CD4-positive, alpha-beta T cell (primary cell): Measurements from ENCODE around the gene TSSK2. TPM values are rescaled to one million over a fixed set of nuclear protein-coding genes. Genes with fewer than 3 reads are reported as not detected.

ENCODE experiments used
- ATAC-seq: fragments of 200-7000 bp; cut with Tn5 transposase; one replicate; pipeline ENCODE4 v1.10.0; 2022; ENCODE audit warnings: mild to moderate bottlenecking; ENCODE audit not compliant: poor library complexity
- CTCF ChIA-PET: fragments of 350-600 bp; sonication (Branson Sonifier 250); formaldehyde crosslinking; loops from one replicate; lab custom pipeline; 2021; ENCODE audit warnings: antibody characterized with exemption, inconsistent platforms; lab: Charles Lee
- POLR2A ChIA-PET: fragments of 350-600 bp; sonication (Branson Sonifier 250); formaldehyde crosslinking; loops from one replicate; lab custom pipeline; 2021; ENCODE audit warnings: antibody characterized with exemption, inconsistent platforms; lab: Charles Lee
- DNase-seq, 14 experiments: peaks; one replicate each; pipeline ENCODE4 v3.0.0-alpha.2; 2013 to 2020; ENCODE audit warnings: mixed read lengths in 2 of 14
- H3K27ac ChIP-seq, 2 donors: one replicate each; pipeline versions ENCODE4 v1.5.1 to v1.7.0; 2013; ENCODE audit warnings: low read length in 2 of 2, low read depth in 1 of 2, mild to moderate bottlenecking in 1 of 2
- H3K27me3 ChIP-seq, 2 experiments: 1 replicate in 1 of 2; 2 replicates in 1 of 2; pipeline versions ENCODE4 v1.6.1 to v1.7.0; 2013; ENCODE audit warnings: low read length in 2 of 2, control low read depth in 1 of 2, mild to moderate bottlenecking in 1 of 2, moderate library complexity in 1 of 2; ENCODE audit not compliant: insufficient read depth in 2 of 2, control insufficient read depth in 1 of 2
- H3K36me3 ChIP-seq: one replicate; pipeline ENCODE4 v1.6.1; 2013; ENCODE audit warnings: low read length, control low read depth; ENCODE audit not compliant: insufficient read depth
- H3K4me1 ChIP-seq: one replicate; pipeline ENCODE4 v1.6.1; 2013; ENCODE audit warnings: low read length, control low read depth; ENCODE audit not compliant: insufficient read depth
- H3K4me3 ChIP-seq: one replicate; pipeline ENCODE4 v1.5.1; 2013; ENCODE audit warnings: mild to moderate bottlenecking, low read length, moderate library complexity
- H3K9me3 ChIP-seq, 2 experiments: 1 replicate in 1 of 2; 2 replicates in 1 of 2; pipeline versions ENCODE4 v1.6.1 to v1.7.0; 2013; ENCODE audit warnings: low read length in 2 of 2, mild to moderate bottlenecking in 2 of 2, control low read depth in 1 of 2, moderate library complexity in 1 of 2; ENCODE audit not compliant: control insufficient read depth in 1 of 2, insufficient read depth in 1 of 2
- H3K27ac Mint-ChIP-seq: one replicate; pipeline ENCODE4 v1.8.0; 2020; ENCODE audit warnings: mixed read lengths
- H3K27me3 Mint-ChIP-seq: one replicate; pipeline ENCODE4 v1.8.0; 2021; ENCODE audit warnings: mixed read lengths
- H3K36me3 Mint-ChIP-seq: one replicate; pipeline ENCODE4 v1.8.0; 2021; ENCODE audit warnings: low read depth, mixed read lengths
- H3K4me1 Mint-ChIP-seq: one replicate; pipeline ENCODE4 v1.8.0; 2021; ENCODE audit warnings: low read depth, mixed read lengths
- H3K4me3 Mint-ChIP-seq: one replicate; pipeline ENCODE4 v1.8.0; 2020; ENCODE audit warnings: mild to moderate bottlenecking, mixed read lengths
- H3K9me3 Mint-ChIP-seq: one replicate; pipeline ENCODE4 v1.8.0; 2020; ENCODE audit warnings: mixed read lengths
- intact Hi-C, 2 experiments: fragments of 100-400 bp; cut with DNase I in 1 of 2; cut with micrococcal nuclease in 1 of 2; formaldehyde crosslinking; loops; one replicate each; pipeline versions ENCODE4 v1.15.1 to v1.9.0; 2023 to 2025; cut with DNase I, micrococcal nuclease
- total RNA-seq, 174 experiments: library from RNA in 2 of 174; stranded (reverse) in 2 of 174; gene quantifications; one replicate each; pipeline ENCODE4 v1.2.3 and lab custom pipeline; 2021 to 2026
- TF ChIP-seq, protein P1 (sequence below): fragments of 200-600 bp; IDR thresholded peaks from one replicate; pipeline ENCODE4 v1.8.0; 2022; ENCODE audit warnings: antibody characterized with exemption, mild to moderate bottlenecking

The TSSK2 gene
- total RNA-seq, 2 experiments from 2014 or later, result 0.31 TPM; not detected in 1

DNA sequence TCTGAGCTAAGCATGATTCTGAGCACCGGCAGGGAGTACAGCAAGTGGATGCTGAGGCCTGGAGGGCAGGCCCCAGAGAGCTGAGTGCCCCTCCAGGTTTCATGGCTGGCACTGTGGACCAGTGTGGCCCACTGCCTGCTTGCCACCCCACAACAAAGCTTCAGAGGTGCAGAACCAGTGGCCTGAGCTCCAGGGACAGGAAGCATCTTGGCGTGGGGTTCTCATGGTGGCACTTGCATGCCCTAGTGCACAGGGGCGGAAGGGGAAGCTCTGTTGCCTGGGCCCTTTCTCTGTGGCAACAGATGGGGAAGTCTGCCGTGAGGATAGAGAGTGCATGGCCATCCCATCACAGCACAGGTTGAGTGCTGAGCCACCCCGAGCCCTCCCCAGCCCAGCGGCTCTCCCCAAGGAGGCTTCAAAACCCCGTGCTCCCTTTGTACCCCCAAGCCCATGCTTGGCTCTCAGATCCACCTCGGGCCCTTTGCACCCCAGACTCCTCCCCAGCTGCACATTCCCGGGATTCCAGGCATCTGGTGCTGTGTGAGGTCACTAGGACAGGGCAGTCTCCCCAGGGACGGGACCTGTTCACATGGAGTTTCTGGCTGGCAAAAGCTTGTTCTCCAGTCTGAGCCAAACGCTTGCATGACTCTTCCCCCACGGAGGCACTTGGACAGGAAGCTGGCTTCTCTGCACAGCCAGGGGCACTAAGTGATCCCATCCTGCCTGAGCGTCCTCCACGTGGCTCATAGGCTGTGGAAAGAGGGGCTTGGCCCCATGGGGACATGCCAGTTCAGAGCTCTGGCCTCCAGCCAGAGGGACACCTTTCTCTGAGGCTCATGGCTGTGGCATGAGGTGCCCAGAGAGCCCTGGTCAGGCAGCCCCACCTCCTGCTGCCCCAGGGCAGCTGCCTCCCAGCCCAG, 43.3 kb downstream of the TSSK2 start:
- H3K27me3 Mint-ChIP-seq, result peaks cover 12% of the 10 kb centered on the region
- Histone ChIP-seq H3K9me3 (peaks cover 0 to 3% of the 10 kb centered on the region in 2 experiments), H3K36me3 (peaks cover 3% of the 10 kb centered on the region), H3K27ac (no peak overlapping the region), H3K4me1 (peaks cover 60% of the 10 kb centered on the region), H3K4me3 (no peak overlapping the region), H3K27me3 (peaks cover 10 to 11% of the 10 kb centered on the region in 2 experiments)
- intact Hi-C loops, result loop anchor here (5.0 kb wide), 3 partner anchors 67 to 943 kb away; partner anchors contain the start of genes CDC45 (in 1 of the 2), RANBP1 (in 1 of the 2), TRMT2A (in 1 of the 2) and UFD1 (in 1 of the 2)
- peak overlapping the region; percentile 93 for H3K4me3 Mint-ChIP-seq
- ChIA-PET CTCF (interaction anchor here (1.2 to 1.9 kb wide), 2 partner anchors 28 to 30 kb away, joined by 3 to 7 read pairs; partner anchors contain the start of gene ESS2), POLR2A (interaction anchor here (0.8 to 1.1 kb wide), 2 partner anchors 137 to 303 kb away, joined by 3 to 4 read pairs; no protein-coding TSS in a partner anchor)
- peaks cover 12% of the 10 kb centered on the region for H3K36me3 Mint-ChIP-seq
- peak overlapping the region; percentile 17 for H3K27ac Mint-ChIP-seq
- TF ChIP-seq, protein P1, sequence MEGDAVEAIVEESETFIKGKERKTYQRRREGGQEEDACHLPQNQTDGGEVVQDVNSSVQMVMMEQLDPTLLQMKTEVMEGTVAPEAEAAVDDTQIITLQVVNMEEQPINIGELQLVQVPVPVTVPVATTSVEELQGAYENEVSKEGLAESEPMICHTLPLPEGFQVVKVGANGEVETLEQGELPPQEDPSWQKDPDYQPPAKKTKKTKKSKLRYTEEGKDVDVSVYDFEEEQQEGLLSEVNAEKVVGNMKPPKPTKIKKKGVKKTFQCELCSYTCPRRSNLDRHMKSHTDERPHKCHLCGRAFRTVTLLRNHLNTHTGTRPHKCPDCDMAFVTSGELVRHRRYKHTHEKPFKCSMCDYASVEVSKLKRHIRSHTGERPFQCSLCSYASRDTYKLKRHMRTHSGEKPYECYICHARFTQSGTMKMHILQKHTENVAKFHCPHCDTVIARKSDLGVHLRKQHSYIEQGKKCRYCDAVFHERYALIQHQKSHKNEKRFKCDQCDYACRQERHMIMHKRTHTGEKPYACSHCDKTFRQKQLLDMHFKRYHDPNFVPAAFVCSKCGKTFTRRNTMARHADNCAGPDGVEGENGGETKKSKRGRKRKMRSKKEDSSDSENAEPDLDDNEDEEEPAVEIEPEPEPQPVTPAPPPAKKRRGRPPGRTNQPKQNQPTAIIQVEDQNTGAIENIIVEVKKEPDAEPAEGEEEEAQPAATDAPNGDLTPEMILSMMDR, result no peak
- ATAC-seq (no peak), DNase-seq (no peak)
- H3K4me1 Mint-ChIP-seq, result peaks cover 32% of the 10 kb centered on the region
- H3K9me3 Mint-ChIP-seq, result no peaks in the 10 kb centered on the region

- DNase-seq (no peak), ATAC-seq (no peak)
- Mint-ChIP-seq H3K27ac (peak overlapping the region; percentile 17), H3K4me1 (peaks cover 34% of the 10 kb centered on the region), H3K27me3 (peaks cover 7% of the 10 kb centered on the region), H3K9me3 (no peaks in the 10 kb centered on the region), H3K4me3 (peak overlapping the region; percentile 81), H3K36me3 (peaks cover 12% of the 10 kb centered on the region)
- H3K4me1 ChIP-seq, result peaks cover 59% of the 10 kb centered on the region
- intact Hi-C loops, result loop anchor here (5.0 kb wide), 3 partner anchors 68 to 942 kb away; partner anchors contain the start of genes CDC45 (in 1 of the 2), RANBP1 (in 1 of the 2), TRMT2A (in 1 of the 2) and UFD1 (in 1 of the 2)
- POLR2A ChIA-PET, result interaction anchor here (0.5 kb wide), 1 partner anchor 283 kb away, joined by 3 read pairs; no protein-coding TSS in a partner anchor
- H3K27me3 ChIP-seq, result peaks cover 3 to 4% of the 10 kb centered on the region in 2 experiments
- no peaks in the 10 kb centered on the region for H3K9me3 ChIP-seq
- H3K27ac ChIP-seq, result no peak overlapping the region
- H3K36me3 ChIP-seq, result peaks cover 3% of the 10 kb centered on the region
- CTCF ChIA-PET, result no interaction called here
- no peak overlapping the region for H3K4me3 ChIP-seq
- TF ChIP-seq, protein P1, result no peak
Observed at GRCh38 chr22:19175026-19175601, 44.0 kb downstream of the TSSK2 start.

- Histone ChIP-seq H3K4me1 (peaks cover 53% of the 10 kb centered on the region), H3K27ac (no peak overlapping the region), H3K27me3 (no peaks in the 10 kb centered on the region), H3K36me3 (peaks cover 3% of the 10 kb centered on the region), H3K4me3 (no peak overlapping the region), H3K9me3 (no peaks in the 10 kb centered on the region)
- Mint-ChIP-seq H3K36me3 (peaks cover 8% of the 10 kb centered on the region), H3K27me3 (peaks cover 2% of the 10 kb centered on the region), H3K4me3 (peak overlapping the region; percentile 81), H3K4me1 (peaks cover 29% of the 10 kb centered on the region), H3K9me3 (no peaks in the 10 kb centered on the region), H3K27ac (peak overlapping the region; percentile 44)
- DNase-seq (peak in 1 of 14 experiments; percentile 28), ATAC-seq (no peak)
- POLR2A ChIA-PET, result interaction anchor here (0.5 kb wide), 1 partner anchor 282 kb away, joined by 3 read pairs; no protein-coding TSS in a partner anchor
- CTCF ChIA-PET, result no interaction called here
- TF ChIP-seq, protein P1, result no peak
- intact Hi-C loops, result loop anchor here (5.0 kb wide), 3 partner anchors 68 to 942 kb away; partner anchors contain the start of genes CDC45 (in 1 of the 2), RANBP1 (in 1 of the 2), TRMT2A (in 1 of the 2) and UFD1 (in 1 of the 2)
Observed at GRCh38 chr22:19175602-19176174, 44.6 kb downstream of the TSSK2 start.
